ENCODE data around the gene GP9.

DNA sequence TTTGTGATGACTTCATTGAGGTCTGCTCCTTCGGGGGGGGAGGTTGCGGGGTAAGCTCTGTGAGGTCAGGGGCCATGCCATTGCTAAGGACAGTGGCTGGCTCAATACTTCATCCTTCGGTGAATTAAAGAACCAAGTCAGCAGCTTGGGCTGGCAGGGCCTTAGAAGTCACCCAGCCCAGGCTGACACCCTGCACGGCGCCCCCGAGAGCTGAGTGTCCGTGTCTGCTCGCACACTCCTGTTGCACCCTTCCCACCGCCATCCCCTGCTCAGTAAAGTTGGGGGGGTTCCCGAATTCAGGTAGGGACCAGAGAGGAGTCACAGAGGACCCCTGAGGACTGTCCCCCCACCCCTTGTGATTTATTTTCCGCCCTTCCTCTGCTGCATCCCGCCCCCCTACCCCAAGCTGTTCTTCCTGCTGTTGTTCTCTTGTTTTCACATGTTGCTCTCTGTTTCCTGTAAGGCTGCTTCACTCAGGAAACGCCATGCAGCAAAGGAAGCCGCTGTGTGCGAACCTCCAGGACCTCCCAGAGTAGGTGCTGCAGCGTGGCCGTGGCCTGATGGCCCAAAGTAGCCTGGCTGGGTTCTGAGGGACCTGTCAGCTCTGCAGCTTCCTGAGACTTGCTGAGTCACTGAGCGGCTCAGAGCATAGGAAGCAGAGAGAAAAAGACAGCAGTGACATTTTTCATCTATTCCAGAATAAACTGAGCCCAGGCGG is 45.0 kb upstream of the GP9 start:
- TF ChIP-seq, protein P1, sequence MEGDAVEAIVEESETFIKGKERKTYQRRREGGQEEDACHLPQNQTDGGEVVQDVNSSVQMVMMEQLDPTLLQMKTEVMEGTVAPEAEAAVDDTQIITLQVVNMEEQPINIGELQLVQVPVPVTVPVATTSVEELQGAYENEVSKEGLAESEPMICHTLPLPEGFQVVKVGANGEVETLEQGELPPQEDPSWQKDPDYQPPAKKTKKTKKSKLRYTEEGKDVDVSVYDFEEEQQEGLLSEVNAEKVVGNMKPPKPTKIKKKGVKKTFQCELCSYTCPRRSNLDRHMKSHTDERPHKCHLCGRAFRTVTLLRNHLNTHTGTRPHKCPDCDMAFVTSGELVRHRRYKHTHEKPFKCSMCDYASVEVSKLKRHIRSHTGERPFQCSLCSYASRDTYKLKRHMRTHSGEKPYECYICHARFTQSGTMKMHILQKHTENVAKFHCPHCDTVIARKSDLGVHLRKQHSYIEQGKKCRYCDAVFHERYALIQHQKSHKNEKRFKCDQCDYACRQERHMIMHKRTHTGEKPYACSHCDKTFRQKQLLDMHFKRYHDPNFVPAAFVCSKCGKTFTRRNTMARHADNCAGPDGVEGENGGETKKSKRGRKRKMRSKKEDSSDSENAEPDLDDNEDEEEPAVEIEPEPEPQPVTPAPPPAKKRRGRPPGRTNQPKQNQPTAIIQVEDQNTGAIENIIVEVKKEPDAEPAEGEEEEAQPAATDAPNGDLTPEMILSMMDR (IDR thresholded peaks at IDR 0.05) = no peak
- no peak for TF ChIP-seq POLR2A (IDR thresholded peaks at IDR 0.05)

All from sigmoid colon (tissue), 3 donors.